GM18951 (cell line): Measurements from ENCODE around the gene NUP35.
"Not testable (repeated sequence)": the region's sequence is repeated elsewhere in the genome, so short reads cannot be mapped to it uniquely, and the experiment has no call there.

ENCODE experiments used
- POLR2A ChIP-seq: IDR thresholded peaks from 4 replicates; pipeline ENCODE4 v1.6.1; 2011; ENCODE audit warnings: mild to moderate bottlenecking; ENCODE audit not compliant: insufficient read length, insufficient read depth; ENCODE audit errors: extremely low read depth
- in situ Hi-C: fragments of 300-500 bp; cut with MboI; formaldehyde crosslinking; loops from one replicate; pipeline ENCODE4 v1.12.0; 2022; ENCODE audit warnings: low sequenced_read_pairs, mixed read lengths, inconsistent platforms; ENCODE audit not compliant: unreplicated experiment

NUP35 gene

GRCh38 chr2:183163821-183164649 lies 39.8 kb downstream of the NUP35 start:
- in situ Hi-C loops, result no loop called here
- no peak for TF ChIP-seq POLR2A

- TF ChIP-seq POLR2A, result no peak
- in situ Hi-C loops, result no loop called here
These were observed 40.4 kb downstream of the NUP35 start for GRCh38 chr2:183164650-183165015.

GRCh38 chr2:183166210-183166609 lies 42.0 kb downstream of the NUP35 start:
- in situ Hi-C loops, result no loop called here
- no peak for TF ChIP-seq POLR2A

GRCh38 chr2:183166976-183167375 lies 42.7 kb downstream of the NUP35 start:
- in situ Hi-C loops, result not testable (repeated sequence)

- in situ Hi-C loops, result no loop called here
These were observed 48.1 kb downstream of the NUP35 start for GRCh38 chr2:183172220-183172887.

GRCh38 chr2:183179156-183179555 lies 54.9 kb downstream of the NUP35 start:
- no peak for TF ChIP-seq POLR2A
- in situ Hi-C loops, result no loop called here

More at GRCh38 chr2:183172220-183172887, 48.1 kb downstream of the NUP35 start:
- no peak for TF ChIP-seq POLR2A

- in situ Hi-C loops, result no loop called here
- no peak for TF ChIP-seq POLR2A
These were observed 61.3 kb downstream of the NUP35 start for GRCh38 chr2:183185534-183185933.

GRCh38 chr2:183186296-183186695 lies 62.1 kb downstream of the NUP35 start:
- in situ Hi-C loops, result no loop called here
- TF ChIP-seq POLR2A, result no peak

GRCh38 chr2:183186766-183187165 lies 62.5 kb downstream of the NUP35 start:
- no peak for TF ChIP-seq POLR2A
- in situ Hi-C loops, result no loop called here

GRCh38 chr2:183192343-183192742 lies 68.1 kb downstream of the NUP35 start:
- in situ Hi-C loops, result no loop called here
- no peak for TF ChIP-seq POLR2A

GRCh38 chr2:183193904-183194303 lies 69.7 kb downstream of the NUP35 start:
- in situ Hi-C loops, result no loop called here
- no peak for TF ChIP-seq POLR2A

- in situ Hi-C loops, result no loop called here
- TF ChIP-seq POLR2A, result no peak
These were observed 71.2 kb downstream of the NUP35 start for GRCh38 chr2:183195397-183195796.

GRCh38 chr2:183195998-183196409 lies 71.8 kb downstream of the NUP35 start:
- in situ Hi-C loops, result no loop called here
- no peak for TF ChIP-seq POLR2A

- in situ Hi-C loops, result no loop called here
- no peak for TF ChIP-seq POLR2A
These were observed 80.2 kb downstream of the NUP35 start for GRCh38 chr2:183204397-183204796.

- no peak for TF ChIP-seq POLR2A
- in situ Hi-C loops, result no loop called here
These were observed 82.9 kb downstream of the NUP35 start for GRCh38 chr2:183207110-183207509.
